OCI-LY1 (cell line): ENCODE measurements around the gene LRFN3.

Source experiments
- CTCF ChIP-seq: fragments of 200-600 bp; sonication (generic), shearing (Covaris generic); IDR thresholded peaks from 2 replicates; pipeline ENCODE4 v1.5.1; 2017; ENCODE audit warnings: mild to moderate bottlenecking, antibody characterized with exemption, low read length, moderate library complexity, mixed read lengths
- EZH2 ChIP-seq: fragments of 200-600 bp; sonication (generic), shearing (Covaris generic); IDR thresholded peaks from 2 replicates; pipeline ENCODE4 v1.8.0; 2017; ENCODE audit warnings: borderline replicate concordance, mixed run types, mild to moderate bottlenecking, antibody characterized with exemption, low read length, moderate library complexity, mixed read lengths

GRCh38 chr19:35973487-35973886 is 37.3 kb downstream of the LRFN3 start:
- TF ChIP-seq EZH2 (no peak), CTCF (no peak)
